ENCODE data around the gene UTP3.
A peak's percentile ranks its signal among the peaks of the same experiment; 100 is the strongest.
"Not testable (repeated sequence)": the region's sequence is repeated elsewhere in the genome, so short reads cannot be mapped to it uniquely, and the experiment has no call there.

The UTP3 gene

GRCh38 chr4:70687821-70688794, at the start of gene UTP3:
TSS of gene UTP3 (plus strand) at chr4:70688532. CDS start at chr4:70688678, 146 bp downstream.
- DNase-seq, result peak; percentile 98 to 99

- DNase-seq, result no peak
Observed at GRCh38 chr4:70640192-70640591, 48.1 kb upstream of the UTP3 start.

GRCh38 chr4:70650741-70651140, 37.6 kb upstream of the UTP3 start:
- not testable (repeated sequence) for DNase-seq

- peak; percentile 35 to 65 for DNase-seq
Observed at GRCh38 chr4:70651864-70652506, 36.3 kb upstream of the UTP3 start.

- no peak for DNase-seq
Observed at GRCh38 chr4:70654605-70655011, 33.7 kb upstream of the UTP3 start.

GRCh38 chr4:70657326-70657725, 31.0 kb upstream of the UTP3 start:
- no peak for DNase-seq

GRCh38 chr4:70658418-70658817, 29.9 kb upstream of the UTP3 start:
- no peak for DNase-seq

GRCh38 chr4:70660106-70660505, 28.2 kb upstream of the UTP3 start:
- DNase-seq, result no peak

GRCh38 chr4:70661309-70661922, 26.9 kb upstream of the UTP3 start:
- not testable (repeated sequence) for DNase-seq

GRCh38 chr4:70666369-70666768, 22.0 kb upstream of the UTP3 start, which contains the start of gene JCHAIN:
TSS of gene JCHAIN (minus strand) at chr4:70666508. CDS start at chr4:70666490, 18 bp downstream.
- DNase-seq, result no peak

GRCh38 chr4:70667740-70668535, 20.4 kb upstream of the UTP3 start:
- DNase-seq, result peak; percentile 64 to 70

- DNase-seq, result no peak
Observed at GRCh38 chr4:70670332-70671014, 17.9 kb upstream of the UTP3 start.

- peak; percentile 51 for DNase-seq
Observed at GRCh38 chr4:70671091-70671490, 17.2 kb upstream of the UTP3 start.

- no peak for DNase-seq
Observed at GRCh38 chr4:70674191-70674590, 14.1 kb upstream of the UTP3 start.

- DNase-seq, result no peak
Observed at GRCh38 chr4:70674731-70675130, 13.6 kb upstream of the UTP3 start.

- DNase-seq, result no peak
Observed at GRCh38 chr4:70676554-70677090, 11.7 kb upstream of the UTP3 start.

- DNase-seq, result no peak
Observed at GRCh38 chr4:70678383-70678999, 9.8 kb upstream of the UTP3 start.

GRCh38 chr4:70680934-70681333, 7.4 kb upstream of the UTP3 start:
- DNase-seq, result no peak

- DNase-seq, result no peak
Observed at GRCh38 chr4:70681704-70682103, 6.6 kb upstream of the UTP3 start.

- DNase-seq, result not testable (repeated sequence)
Observed at GRCh38 chr4:70682142-70682541, 6.2 kb upstream of the UTP3 start.

- peak in 1 of 2 donors; percentile 32 for DNase-seq
Observed at GRCh38 chr4:70687392-70687791, 940 bp upstream of the UTP3 start.
